A549 treated with AZD9567 at 1 μM for 4 hours (cell line): ENCODE results near the gene ARFRP1. TPM values are rescaled to one million over a fixed set of nuclear protein-coding genes. Genes with fewer than 3 reads are reported as not detected.

ENCODE experiments used
- total RNA-seq: library from RNA; stranded (reverse); fragments of 200-300 nt; extraction: Qiagen RNA extraction; gene quantifications from 5 replicates; pipeline ENCODE4 v1.2.3, GENCODE V29; 2022; ENCODE audit not compliant: insufficient read depth

Gene ARFRP1, protein sequence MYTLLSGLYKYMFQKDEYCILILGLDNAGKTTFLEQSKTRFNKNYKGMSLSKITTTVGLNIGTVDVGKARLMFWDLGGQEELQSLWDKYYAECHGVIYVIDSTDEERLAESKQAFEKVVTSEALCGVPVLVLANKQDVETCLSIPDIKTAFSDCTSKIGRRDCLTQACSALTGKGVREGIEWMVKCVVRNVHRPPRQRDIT
- 19.5 to 40.9 TPM (median 38.8 TPM) in 5 replicates for total RNA-seq

DNA sequence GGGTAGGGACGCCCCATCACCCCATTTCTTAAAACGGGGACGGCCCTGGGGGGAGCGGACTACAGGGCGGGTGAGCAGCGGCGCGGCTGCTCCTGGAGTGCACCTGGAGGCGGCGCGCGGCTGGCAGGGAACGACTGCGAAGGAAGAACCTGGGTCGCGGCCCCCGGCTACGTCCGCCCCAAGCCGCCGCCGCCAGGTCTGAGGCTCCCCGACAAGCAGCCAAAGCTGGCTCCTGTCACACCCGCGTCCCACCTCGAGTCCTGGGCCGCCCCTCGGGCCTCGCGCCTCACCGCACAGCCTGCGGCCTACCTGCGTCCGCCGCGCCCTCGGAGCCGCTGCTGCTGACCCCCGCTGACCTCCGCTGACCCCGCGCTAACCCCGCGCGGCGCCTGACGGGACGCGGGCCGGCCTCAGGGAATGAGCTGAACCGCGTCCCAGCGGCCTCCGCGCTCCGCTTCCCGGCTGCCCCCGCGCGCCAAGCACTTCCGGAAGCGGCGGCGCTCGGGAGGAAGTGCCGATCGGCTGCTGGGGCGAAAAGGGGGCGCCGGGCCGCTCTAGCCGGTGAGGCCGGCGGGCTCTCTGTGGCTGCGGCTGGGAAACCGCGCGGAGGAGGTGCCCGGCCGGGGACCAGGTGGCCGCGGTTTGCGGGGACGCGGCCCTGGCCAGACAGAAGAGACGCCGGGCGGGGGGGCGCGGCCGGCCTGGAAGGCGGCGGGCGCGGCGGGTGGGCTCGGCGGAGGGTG is at the start of gene ARFRP1, which contains the start of gene ZGPAT:
Gene ARFRP1 (minus strand): TSS at position 419 of the 743 bp plus-strand sequence. CDS start 885 bp downstream, outside the sequence.
Gene ZGPAT (plus strand): TSS at position 482 of the 743 bp plus-strand sequence. CDS start 542 bp downstream, outside the sequence.

DNA sequence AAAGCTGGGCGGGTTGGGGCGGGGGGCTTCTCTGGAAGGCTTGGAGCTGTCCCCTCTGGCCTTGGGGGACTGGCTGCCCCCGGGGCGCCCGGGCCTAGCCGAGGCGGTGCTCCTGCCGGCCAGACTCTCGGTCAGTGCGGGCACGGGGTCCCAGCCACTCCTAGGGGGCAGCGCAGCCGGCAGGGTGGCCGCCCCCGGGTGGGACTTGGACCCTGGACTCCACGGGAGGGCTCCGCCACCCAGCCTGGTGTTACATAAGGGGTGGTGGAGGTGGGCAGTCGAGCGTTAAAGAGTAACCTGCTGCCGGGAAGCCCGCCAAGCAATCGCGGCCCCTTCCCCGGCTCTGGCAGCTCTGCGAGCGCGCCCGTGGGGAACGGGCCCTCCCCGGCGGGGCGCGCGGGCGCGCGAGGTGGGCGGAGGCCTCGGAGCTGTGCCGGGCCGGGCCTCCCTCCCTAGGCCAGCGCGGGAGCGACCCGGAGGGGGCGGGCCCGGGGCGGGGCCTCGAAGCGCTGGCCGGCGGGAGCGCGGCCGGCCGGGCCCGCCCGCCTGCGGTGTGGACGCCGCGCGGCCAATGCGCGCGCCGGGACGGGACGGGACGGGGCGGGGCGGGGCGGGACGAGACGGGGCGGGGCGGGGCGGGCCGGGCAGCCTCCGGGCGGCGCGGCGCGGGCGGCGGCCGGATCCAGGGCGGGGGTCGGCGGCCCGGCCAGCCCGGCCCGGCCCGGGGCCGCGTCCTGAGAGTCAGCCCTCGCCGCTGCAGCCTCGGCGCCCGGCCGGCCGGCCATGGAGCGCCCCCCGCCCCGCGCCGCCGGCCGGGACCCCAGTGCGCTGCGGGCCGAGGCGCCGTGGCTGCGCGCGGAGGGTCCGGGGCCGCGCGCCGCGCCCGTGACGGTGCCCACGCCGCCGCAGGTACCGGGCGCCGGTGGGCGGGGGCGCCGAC is 31.6 kb upstream of the ARFRP1 start, which contains the start of gene SLC2A4RG:
Gene SLC2A4RG (plus strand): TSS at position 647 of the 940 bp plus-strand sequence. CDS start 137 bp downstream, at position 784.

DNA sequence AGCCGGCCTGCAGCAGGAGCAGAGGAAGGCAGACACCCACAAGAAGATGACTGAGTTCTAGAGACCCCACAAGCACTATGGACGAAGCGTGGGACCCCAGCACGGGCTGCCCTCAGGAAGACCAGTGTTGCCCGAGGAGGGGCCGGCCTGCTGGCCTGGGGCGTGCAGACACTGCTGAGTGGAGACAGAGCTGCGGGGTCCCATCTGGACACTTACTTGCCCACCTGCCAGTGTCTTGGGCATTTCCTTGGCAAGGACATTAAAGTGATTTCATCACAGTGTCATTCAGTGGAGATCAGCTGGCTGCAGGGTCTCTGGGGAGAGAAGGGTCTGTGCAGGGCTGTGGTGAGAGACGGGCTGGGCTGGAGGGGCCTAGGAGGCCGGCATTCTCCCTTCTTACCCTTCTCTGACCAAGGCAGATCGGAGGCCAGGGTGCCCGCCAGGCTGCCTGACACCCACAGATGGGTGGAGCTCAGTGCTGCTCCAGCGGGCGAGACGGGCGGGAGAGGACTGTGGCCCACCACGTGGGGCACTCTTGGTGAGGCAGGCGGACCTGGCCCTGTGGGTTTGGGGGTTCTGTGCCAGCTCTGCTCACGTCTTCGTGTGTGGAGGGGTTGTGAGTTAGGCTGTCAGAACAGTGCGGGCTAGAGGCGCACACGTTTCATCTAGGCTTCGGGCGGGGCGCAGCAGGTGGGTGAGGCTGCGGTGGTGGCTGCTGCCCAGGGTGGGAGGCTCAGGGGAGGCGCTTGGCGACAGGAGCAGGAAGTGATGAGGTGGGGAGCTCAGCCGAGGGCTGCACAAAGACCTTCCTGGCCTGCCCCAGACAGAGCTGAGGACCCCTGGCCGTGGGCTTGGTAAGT is 28.3 kb upstream of the ARFRP1 start, which contains the start of gene LIME1:
Gene LIME1 (plus strand): TSS at position 806 of the 860 bp plus-strand sequence. CDS start 886 bp downstream, outside the sequence.

DNA sequence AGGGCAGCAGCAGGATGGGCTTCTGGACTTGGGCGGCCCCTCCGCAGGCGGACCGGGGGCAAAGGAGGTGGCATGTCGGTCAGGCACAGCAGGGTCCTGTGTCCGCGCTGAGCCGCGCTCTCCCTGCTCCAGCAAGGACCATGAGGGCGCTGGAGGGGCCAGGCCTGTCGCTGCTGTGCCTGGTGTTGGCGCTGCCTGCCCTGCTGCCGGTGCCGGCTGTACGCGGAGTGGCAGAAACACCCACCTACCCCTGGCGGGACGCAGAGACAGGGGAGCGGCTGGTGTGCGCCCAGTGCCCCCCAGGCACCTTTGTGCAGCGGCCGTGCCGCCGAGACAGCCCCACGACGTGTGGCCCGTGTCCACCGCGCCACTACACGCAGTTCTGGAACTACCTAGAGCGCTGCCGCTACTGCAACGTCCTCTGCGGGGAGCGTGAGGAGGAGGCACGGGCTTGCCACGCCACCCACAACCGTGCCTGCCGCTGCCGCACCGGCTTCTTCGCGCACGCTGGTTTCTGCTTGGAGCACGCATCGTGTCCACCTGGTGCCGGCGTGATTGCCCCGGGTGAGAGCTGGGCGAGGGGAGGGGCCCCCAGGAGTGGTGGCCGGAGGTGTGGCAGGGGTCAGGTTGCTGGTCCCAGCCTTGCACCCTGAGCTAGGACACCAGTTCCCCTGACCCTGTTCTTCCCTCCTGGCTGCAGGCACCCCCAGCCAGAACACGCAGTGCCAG is 11.0 kb downstream of the ARFRP1 start, which contains the start of gene TNFRSF6B:
Gene TNFRSF6B (plus strand): TSS at position 25 of the 729 bp plus-strand sequence. CDS start 116 bp downstream, at position 141.

DNA sequence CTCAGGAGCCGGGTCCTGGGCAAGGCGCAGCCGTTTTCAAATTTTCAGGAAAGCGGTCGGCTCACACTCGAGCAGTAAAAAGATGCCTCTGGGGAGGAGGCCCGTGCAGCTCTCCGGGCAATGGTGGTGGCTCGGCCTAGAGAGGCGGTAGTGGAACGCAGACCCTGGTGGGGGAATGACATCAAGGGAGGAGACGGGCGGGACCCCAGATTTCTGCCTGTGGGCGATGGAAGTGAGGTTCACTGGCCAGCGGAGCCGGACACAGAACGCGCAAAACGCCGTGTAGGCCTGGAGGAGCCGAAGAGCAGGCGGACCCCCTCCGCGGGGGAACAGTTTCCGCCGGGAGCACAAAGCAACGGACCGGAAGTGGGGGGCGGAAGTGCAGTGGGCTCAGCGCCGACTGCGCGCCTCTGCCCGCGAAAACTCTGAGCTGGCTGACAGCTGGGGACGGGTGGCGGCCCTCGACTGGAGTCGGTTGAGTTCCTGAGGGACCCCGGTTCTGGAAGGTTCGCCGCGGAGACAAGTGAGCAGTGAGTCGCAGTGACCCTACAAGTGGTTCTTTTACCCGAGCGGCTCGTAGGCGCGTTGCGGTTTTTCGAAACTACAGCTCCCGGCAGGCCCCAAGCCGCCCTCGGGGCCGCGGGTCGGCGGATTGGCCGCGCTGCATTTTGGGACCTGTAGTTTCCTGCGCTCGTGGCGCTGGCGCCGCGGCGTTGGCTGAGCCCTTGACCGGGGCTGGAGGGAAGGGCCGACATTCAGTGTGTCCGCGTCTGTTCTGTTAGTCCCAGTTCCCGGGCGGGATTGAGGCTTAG is 49.6 kb downstream of the ARFRP1 start, which contains the start of gene RTEL1:
Gene RTEL1 (plus strand): TSS at position 376 of the 812 bp plus-strand sequence. CDS start 1,091 bp downstream, outside the sequence.

DNA sequence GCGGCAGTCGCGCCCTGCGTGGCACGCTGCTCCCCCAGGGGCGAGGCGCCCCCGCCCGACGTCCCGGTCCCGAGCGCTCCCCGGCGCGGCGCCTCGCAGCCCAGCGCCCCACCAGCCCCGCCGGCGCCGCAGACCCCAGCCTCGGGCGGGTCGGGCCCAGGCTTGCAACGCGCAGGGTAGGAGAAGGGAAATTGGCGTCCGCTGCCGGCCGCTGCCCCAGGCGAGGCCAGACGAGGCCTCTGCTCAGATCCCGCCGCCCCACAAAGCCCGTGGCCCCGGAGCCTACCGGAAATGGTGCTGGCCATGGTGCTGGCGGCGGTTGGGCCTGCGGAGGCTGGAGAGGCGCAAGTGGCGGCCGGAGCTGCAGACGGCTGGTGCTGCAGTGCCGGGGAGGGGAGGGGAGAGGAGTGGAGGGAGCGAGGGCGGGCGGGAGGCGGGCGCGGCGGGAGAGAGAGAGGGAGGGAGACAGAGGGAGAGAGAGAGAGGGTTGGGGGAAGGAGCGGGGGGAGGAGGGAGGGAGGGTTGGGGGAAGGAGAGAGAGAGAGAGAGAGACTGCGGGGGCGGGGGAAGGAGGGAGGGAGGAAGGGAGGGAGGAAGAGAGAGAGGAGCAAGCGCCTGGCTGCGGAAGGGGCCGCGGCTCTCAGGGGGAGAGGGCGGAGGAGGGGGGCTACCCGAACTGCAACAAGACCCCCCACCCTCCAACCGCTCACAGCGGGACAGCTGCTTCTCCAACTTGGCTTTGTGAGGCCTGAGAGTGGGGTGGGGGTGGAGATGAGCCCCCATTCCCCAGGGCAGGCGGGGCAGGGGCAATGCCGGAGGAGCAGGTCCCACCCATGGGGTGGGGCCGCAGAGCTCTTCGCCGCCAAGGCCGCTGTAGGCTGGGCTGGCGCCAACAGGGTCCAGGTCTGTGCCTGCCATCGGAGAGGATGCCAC is 54.5 kb downstream of the ARFRP1 start, which contains the start of gene STMN3:
Gene STMN3 (minus strand): TSS at position 384 of the 933 bp plus-strand sequence. CDS start 79 bp downstream, at position 305.

Other genes starting within 250 kb of the ARFRP1 start
- gene KCNQ2, start 235.3 kb downstream of the ARFRP1 start, total RNA-seq: 0.46 to 0.77 TPM (median 0.50 TPM) in 4 of 5 replicates, not detected in the other
- 120 to 184 TPM (median 152 TPM) in 5 replicates for gene EEF1A2, start 208.9 kb downstream of the ARFRP1 start, total RNA-seq
- gene PPDPF, start 187.2 kb downstream of the ARFRP1 start, total RNA-seq: 265 to 354 TPM (median 319 TPM) in 5 replicates
- 2.7 to 4.8 TPM (median 3.2 TPM) in 5 replicates for gene PTK6, start 170.6 kb downstream of the ARFRP1 start, total RNA-seq
- 0.10 to 0.15 TPM (median 0.10 TPM) in 4 of 5 replicates, not detected in the other for gene SRMS, start 160.2 kb downstream of the ARFRP1 start, total RNA-seq
- 0.09 to 0.27 TPM (median 0.26 TPM) in 4 of 5 replicates, not detected in the other for gene FNDC11, start 153.8 kb downstream of the ARFRP1 start, total RNA-seq
- gene HELZ2, start 133.7 kb downstream of the ARFRP1 start, total RNA-seq: 16.7 to 27.1 TPM (median 23.0 TPM) in 5 replicates
- gene GMEB2, start 80.9 kb downstream of the ARFRP1 start, total RNA-seq: 9.9 to 10.4 TPM (median 10.2 TPM) in 5 replicates
- 7.1 to 11.6 TPM (median 9.6 TPM) in 5 replicates for gene STMN3, start 54.6 kb downstream of the ARFRP1 start, total RNA-seq
- gene RTEL1, start 49.7 kb downstream of the ARFRP1 start, total RNA-seq: 5.3 to 10.2 TPM (median 8.0 TPM) in 5 replicates
- gene TNFRSF6B, start 11.3 kb downstream of the ARFRP1 start, total RNA-seq: 0.94 to 1.3 TPM (median 0.98 TPM) in 4 of 5 replicates, not detected in the other
- 26.8 to 30.4 TPM (median 28.6 TPM) in 5 replicates for gene ZGPAT, start 63 bp upstream of the ARFRP1 start, total RNA-seq
- 1.8 to 11.6 TPM (median 10.8 TPM) in 5 replicates for gene LIME1, start 28.7 kb upstream of the ARFRP1 start, total RNA-seq
- 60.1 to 101 TPM (median 93.3 TPM) in 5 replicates for gene SLC2A4RG, start 31.8 kb upstream of the ARFRP1 start, total RNA-seq
- 0.58 to 1.1 TPM (median 0.80 TPM) in 4 of 5 replicates, not detected in the other for gene ZBTB46, start 123.3 kb upstream of the ARFRP1 start, total RNA-seq
- gene ABHD16B, start 153.5 kb upstream of the ARFRP1 start, total RNA-seq: 0.07 TPM in 1 of 5 replicates, not detected in the others
- gene TPD52L2, start 157.3 kb upstream of the ARFRP1 start, total RNA-seq: 133 to 157 TPM (median 139 TPM) in 5 replicates
- 29.7 to 33.2 TPM (median 30.4 TPM) in 5 replicates for gene DNAJC5, start 187.2 kb upstream of the ARFRP1 start, total RNA-seq
- 19.1 to 39.7 TPM (median 35.5 TPM) in 5 replicates for gene UCKL1, start 248.4 kb upstream of the ARFRP1 start, total RNA-seq